ENCODE results near the gene ZFP57. TPM values are rescaled to one million over a fixed set of nuclear protein-coding genes. Genes with fewer than 3 reads are reported as not detected.

The ZFP57 gene
- polyA plus RNA-seq, 1 donor (not counting 4 experiments of a cell fraction or from before 2014, with no cell fraction given), result 17.4 TPM

- no peaks in the 10 kb centered on the region for H3K9me1 ChIP-seq (ENCODE audit: control insufficient read depth, extremely low read depth, insufficient read depth, low read length)
- H3K27me3 ChIP-seq (ENCODE audit: control insufficient read depth, extremely low read depth, insufficient read depth, low read length), result no peaks in the 10 kb centered on the region
- FAIRE-seq (no peak), DNase-seq (ENCODE audit: low read depth, low spot score) (no peak)
- H3K27ac ChIP-seq (ENCODE audit: control insufficient read depth, insufficient read depth, low read length), result no peak overlapping the region
- H3K4me1 ChIP-seq (ENCODE audit: control insufficient read depth, extremely low read depth, insufficient read depth, low read length), result peaks cover 9% of the 10 kb centered on the region
- no peaks in the 10 kb centered on the region for H3K9me3 ChIP-seq (ENCODE audit: control insufficient read depth, low read depth, low read length)
- H3K36me3 ChIP-seq (ENCODE audit: control insufficient read depth in 2 of 2, extremely low read depth in 1 of 2, insufficient read depth in 2 of 2, low read length in 2 of 2), result peaks cover 19 to 26% of the 10 kb centered on the region in 2 experiments
- no peak overlapping the region for H2AFZ ChIP-seq (ENCODE audit: control insufficient read depth, low read length)
- no peak overlapping the region for H3K9ac ChIP-seq (ENCODE audit: control insufficient read depth, extremely low read depth, insufficient read depth, low read length)
- H3K4me2 ChIP-seq (ENCODE audit: control insufficient read depth, extremely low read depth, insufficient read depth, low read depth, low read length), result no peak overlapping the region
- H3K79me2 ChIP-seq (ENCODE audit: control insufficient read depth, insufficient read depth, low read length), result no peaks in the 10 kb centered on the region
- dilution Hi-C loops (cut with MboI; ENCODE audit: extremely low pct_ligation_motif_present, low sequenced_read_pairs), result no loop called here
- H3K4me3 ChIP-seq (ENCODE audit: control insufficient read depth in 2 of 3, extremely low read depth in 1 of 3, insufficient read depth in 2 of 3, low read depth in 1 of 3, low read length in 3 of 3), result no peak overlapping the region
- H4K20me1 ChIP-seq (ENCODE audit: control insufficient read depth, extremely low read depth, insufficient read depth, low read length), result no peaks in the 10 kb centered on the region
- no peak for TF ChIP-seq CTCF (optimal IDR thresholded peaks at IDR 0.05 in 1 of 3, IDR thresholded peaks at IDR 0.05 in 1 of 3, conservative IDR thresholded peaks at IDR 0.05 in 1 of 3; ENCODE audit: extremely low read depth in 1 of 3, insufficient read depth in 2 of 3, low read length in 3 of 3)
- no peak for TF ChIP-seq EZH2 (IDR thresholded peaks at IDR 0.05; ENCODE audit: low read length)
These were observed 55.5 kb downstream of the ZFP57 start for GRCh38 chr6:29625337-29625930.

- Histone ChIP-seq H3K36me3 (ENCODE audit: control insufficient read depth in 2 of 2, extremely low read depth in 1 of 2, insufficient read depth in 2 of 2, low read length in 2 of 2) (peaks cover 19 to 27% of the 10 kb centered on the region in 2 experiments), H2AFZ (ENCODE audit: control insufficient read depth, low read length) (no peak overlapping the region)
- FAIRE-seq, result no peak
These were observed 56.4 kb downstream of the ZFP57 start for GRCh38 chr6:29624520-29624961.

More at GRCh38 chr6:29624520-29624961, 56.4 kb downstream of the ZFP57 start:
- Histone ChIP-seq H4K20me1 (ENCODE audit: control insufficient read depth, extremely low read depth, insufficient read depth, low read length) (no peaks in the 10 kb centered on the region), H3K9me1 (ENCODE audit: control insufficient read depth, extremely low read depth, insufficient read depth, low read length) (no peaks in the 10 kb centered on the region), H3K9me3 (ENCODE audit: control insufficient read depth, low read depth, low read length) (no peaks in the 10 kb centered on the region), H3K9ac (ENCODE audit: control insufficient read depth, extremely low read depth, insufficient read depth, low read length) (no peak overlapping the region), H3K4me3 (ENCODE audit: control insufficient read depth in 2 of 3, extremely low read depth in 1 of 3, insufficient read depth in 2 of 3, low read depth in 1 of 3, low read length in 3 of 3) (no peak overlapping the region), H3K4me1 (ENCODE audit: control insufficient read depth, extremely low read depth, insufficient read depth, low read length) (peaks cover 7% of the 10 kb centered on the region), H3K4me2 (ENCODE audit: control insufficient read depth, extremely low read depth, insufficient read depth, low read depth, low read length) (no peak overlapping the region), H3K79me2 (ENCODE audit: control insufficient read depth, insufficient read depth, low read length) (no peaks in the 10 kb centered on the region), H3K27ac (ENCODE audit: control insufficient read depth, insufficient read depth, low read length) (no peak overlapping the region), H3K27me3 (ENCODE audit: control insufficient read depth, extremely low read depth, insufficient read depth, low read length) (no peaks in the 10 kb centered on the region)
- dilution Hi-C loops (cut with MboI; ENCODE audit: extremely low pct_ligation_motif_present, low sequenced_read_pairs), result no loop called here
- no peak for DNase-seq (ENCODE audit: low read depth, low spot score)
- no peak for TF ChIP-seq EZH2 (IDR thresholded peaks at IDR 0.05; ENCODE audit: low read length)
- no peak for TF ChIP-seq CTCF (optimal IDR thresholded peaks at IDR 0.05 in 1 of 3, IDR thresholded peaks at IDR 0.05 in 1 of 3, conservative IDR thresholded peaks at IDR 0.05 in 1 of 3; ENCODE audit: extremely low read depth in 1 of 3, insufficient read depth in 2 of 3, low read length in 3 of 3)

Small RNA genes within 50 kb of the gene (small RNA-seq; reads per million reads assigned to genes)
- 0 reads per million in 3 experiments for gene SUMO2P1 (ENCODE audit: insufficient read length in 3 of 3, low read depth in 3 of 3, low replicate concordance in 1 of 3)

Other genes starting within 250 kb of the ZFP57 start
- gene OR10C1, start 241.8 kb downstream of the ZFP57 start, polyA plus RNA-seq, result not detected in 3 replicates
- not detected in 3 replicates for gene OR11A1, start 224.1 kb downstream of the ZFP57 start, polyA plus RNA-seq
- not detected in 3 replicates for gene OR2H1, start 224.0 kb downstream of the ZFP57 start, polyA plus RNA-seq
- gene MAS1L, start 193.2 kb downstream of the ZFP57 start, polyA plus RNA-seq, result not detected in 3 replicates
- not detected in 3 replicates for gene UBD, start 121.4 kb downstream of the ZFP57 start, polyA plus RNA-seq
- gene OR2H2, start 96.0 kb downstream of the ZFP57 start, polyA plus RNA-seq, result not detected in 3 replicates
- 10.4 to 18.9 TPM (median 18.9 TPM) in 3 replicates for gene GABBR1, start 48.0 kb downstream of the ZFP57 start, polyA plus RNA-seq
- gene MOG, start 24.1 kb downstream of the ZFP57 start, polyA plus RNA-seq, result not detected in 3 replicates
- gene HLA-F, start 42.3 kb upstream of the ZFP57 start, polyA plus RNA-seq, result 36.2 to 66.6 TPM (median 46.0 TPM) in 3 replicates
- gene HLA-G, start 146.7 kb upstream of the ZFP57 start, polyA plus RNA-seq, result 0.84 to 1.9 TPM (median 0.89 TPM) in 3 replicates